Measurements from ENCODE around the gene GDE1.

GRCh38 chr16:19484096-19484495, 37.8 kb downstream of the GDE1 start:
- TF ChIP-seq EZH2 (IDR thresholded peaks at IDR 0.05; ENCODE audit: borderline replicate concordance, low read length) (no peak), CTCF (conservative IDR thresholded peaks at IDR 0.05 in 1 of 2, IDR thresholded peaks at IDR 0.05 in 1 of 2; ENCODE audit: extremely low read depth in 1 of 2, insufficient read depth in 1 of 2, low read depth in 1 of 2, low read length in 2 of 2) (no peak)
